Measurements from ENCODE around the gene FALEC. TPM values are rescaled to one million over a fixed set of nuclear protein-coding genes. Genes with fewer than 3 reads are reported as not detected.

Gene FALEC
- total RNA-seq, 1 experiment from 2014 or later = 1.0 TPM

- in situ Hi-C loops (cut with HindIII; ENCODE audit: low pct_unique_long_range_greater_than_20kb, low sequenced_read_pairs) = no loop called here
- H3K27me3 ChIP-seq (ENCODE audit: control insufficient read depth, insufficient read depth, low read length) = no peaks in the 10 kb centered on the region
- no peak overlapping the region for H3K27ac ChIP-seq (ENCODE audit: low read length)
- no TSS peak for BruUV-seq (replicated peaks)
- ATAC-seq (no peak), DNase-seq (ENCODE audit: low read depth, low spot score) (no peak)
- H3K4me3 ChIP-seq (ENCODE audit: low read depth in 2 of 2, low read length in 2 of 2) = no peak overlapping the region
- H3K9me3 ChIP-seq (ENCODE audit: control insufficient read depth, insufficient read depth, low read depth, low read length) = no peaks in the 10 kb centered on the region
- intact Hi-C loops (cut with micrococcal nuclease; ENCODE audit: unreplicated experiment) = no loop called here
- ChIA-PET POLR2A (no interaction called here), CTCF (no interaction called here)
- no peak for TF ChIP-seq POLR2AphosphoS5 (IDR thresholded peaks at IDR 0.05; ENCODE audit: low read depth, low read length)
- TF ChIP-seq, protein P1, sequence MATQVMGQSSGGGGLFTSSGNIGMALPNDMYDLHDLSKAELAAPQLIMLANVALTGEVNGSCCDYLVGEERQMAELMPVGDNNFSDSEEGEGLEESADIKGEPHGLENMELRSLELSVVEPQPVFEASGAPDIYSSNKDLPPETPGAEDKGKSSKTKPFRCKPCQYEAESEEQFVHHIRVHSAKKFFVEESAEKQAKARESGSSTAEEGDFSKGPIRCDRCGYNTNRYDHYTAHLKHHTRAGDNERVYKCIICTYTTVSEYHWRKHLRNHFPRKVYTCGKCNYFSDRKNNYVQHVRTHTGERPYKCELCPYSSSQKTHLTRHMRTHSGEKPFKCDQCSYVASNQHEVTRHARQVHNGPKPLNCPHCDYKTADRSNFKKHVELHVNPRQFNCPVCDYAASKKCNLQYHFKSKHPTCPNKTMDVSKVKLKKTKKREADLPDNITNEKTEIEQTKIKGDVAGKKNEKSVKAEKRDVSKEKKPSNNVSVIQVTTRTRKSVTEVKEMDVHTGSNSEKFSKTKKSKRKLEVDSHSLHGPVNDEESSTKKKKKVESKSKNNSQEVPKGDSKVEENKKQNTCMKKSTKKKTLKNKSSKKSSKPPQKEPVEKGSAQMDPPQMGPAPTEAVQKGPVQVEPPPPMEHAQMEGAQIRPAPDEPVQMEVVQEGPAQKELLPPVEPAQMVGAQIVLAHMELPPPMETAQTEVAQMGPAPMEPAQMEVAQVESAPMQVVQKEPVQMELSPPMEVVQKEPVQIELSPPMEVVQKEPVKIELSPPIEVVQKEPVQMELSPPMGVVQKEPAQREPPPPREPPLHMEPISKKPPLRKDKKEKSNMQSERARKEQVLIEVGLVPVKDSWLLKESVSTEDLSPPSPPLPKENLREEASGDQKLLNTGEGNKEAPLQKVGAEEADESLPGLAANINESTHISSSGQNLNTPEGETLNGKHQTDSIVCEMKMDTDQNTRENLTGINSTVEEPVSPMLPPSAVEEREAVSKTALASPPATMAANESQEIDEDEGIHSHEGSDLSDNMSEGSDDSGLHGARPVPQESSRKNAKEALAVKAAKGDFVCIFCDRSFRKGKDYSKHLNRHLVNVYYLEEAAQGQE (IDR thresholded peaks at IDR 0.05; ENCODE audit: insufficient read depth in 1 of 2, low read depth in 2 of 2, low read length in 1 of 2) = no peak
- no peaks in the 10 kb centered on the region for H3K4me1 ChIP-seq (ENCODE audit: control insufficient read depth, insufficient read depth, low read length)
- H3K36me3 ChIP-seq (ENCODE audit: control insufficient read depth, insufficient read depth, low read length) = no peaks in the 10 kb centered on the region
Measured at GRCh38 chr1:150476754-150477153, 38.8 kb upstream of the FALEC start.

DNA sequence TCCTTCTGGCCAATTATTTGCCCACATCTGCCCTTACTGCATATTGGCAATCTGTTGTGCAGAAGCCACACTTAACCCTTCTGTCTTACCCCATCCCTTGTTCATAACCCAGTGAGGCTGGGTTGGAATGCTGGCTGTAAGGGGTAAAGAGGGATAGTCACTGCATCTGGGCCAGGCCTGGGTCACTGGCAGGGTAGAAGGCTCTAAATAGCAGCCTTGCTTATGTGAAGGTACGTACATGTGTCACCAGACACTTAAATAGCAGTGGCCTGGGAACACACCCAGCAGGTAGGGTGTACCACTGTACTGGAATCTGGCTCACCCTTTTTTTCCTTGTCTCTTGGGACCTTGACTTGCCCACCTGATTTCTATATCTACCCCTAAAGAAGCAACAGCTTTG, 38.2 kb upstream of the FALEC start:
- no TSS peak for BruUV-seq (replicated peaks)
- Histone ChIP-seq H3K4me1 (ENCODE audit: control insufficient read depth, insufficient read depth, low read length) (no peaks in the 10 kb centered on the region), H3K4me3 (ENCODE audit: low read depth in 2 of 2, low read length in 2 of 2) (no peak overlapping the region), H3K27me3 (ENCODE audit: control insufficient read depth, insufficient read depth, low read length) (no peaks in the 10 kb centered on the region), H3K36me3 (ENCODE audit: control insufficient read depth, insufficient read depth, low read length) (no peaks in the 10 kb centered on the region), H3K27ac (ENCODE audit: low read length) (no peak overlapping the region), H3K9me3 (ENCODE audit: control insufficient read depth, insufficient read depth, low read depth, low read length) (no peaks in the 10 kb centered on the region)
- POLR2A ChIA-PET = no interaction called here
- in situ Hi-C loops (cut with HindIII; ENCODE audit: low pct_unique_long_range_greater_than_20kb, low sequenced_read_pairs) (no loop called here), intact Hi-C loops (cut with micrococcal nuclease; ENCODE audit: unreplicated experiment) (no loop called here)
- no peak for DNase-seq (ENCODE audit: low read depth, low spot score)
- TF ChIP-seq TCF7L2 (IDR thresholded peaks at IDR 0.05; ENCODE audit: low read depth, low read length) (no peak), SIN3A (IDR thresholded peaks at IDR 0.05; ENCODE audit: borderline replicate concordance, insufficient read depth, low read depth, low read length) (no peak), POLR2AphosphoS5 (IDR thresholded peaks at IDR 0.05; ENCODE audit: low read depth, low read length) (no peak)
- TF ChIP-seq, protein P1 (IDR thresholded peaks at IDR 0.05; ENCODE audit: insufficient read depth in 1 of 2, low read depth in 2 of 2, low read length in 1 of 2) = no peak
- TF ChIP-seq, protein P2, sequence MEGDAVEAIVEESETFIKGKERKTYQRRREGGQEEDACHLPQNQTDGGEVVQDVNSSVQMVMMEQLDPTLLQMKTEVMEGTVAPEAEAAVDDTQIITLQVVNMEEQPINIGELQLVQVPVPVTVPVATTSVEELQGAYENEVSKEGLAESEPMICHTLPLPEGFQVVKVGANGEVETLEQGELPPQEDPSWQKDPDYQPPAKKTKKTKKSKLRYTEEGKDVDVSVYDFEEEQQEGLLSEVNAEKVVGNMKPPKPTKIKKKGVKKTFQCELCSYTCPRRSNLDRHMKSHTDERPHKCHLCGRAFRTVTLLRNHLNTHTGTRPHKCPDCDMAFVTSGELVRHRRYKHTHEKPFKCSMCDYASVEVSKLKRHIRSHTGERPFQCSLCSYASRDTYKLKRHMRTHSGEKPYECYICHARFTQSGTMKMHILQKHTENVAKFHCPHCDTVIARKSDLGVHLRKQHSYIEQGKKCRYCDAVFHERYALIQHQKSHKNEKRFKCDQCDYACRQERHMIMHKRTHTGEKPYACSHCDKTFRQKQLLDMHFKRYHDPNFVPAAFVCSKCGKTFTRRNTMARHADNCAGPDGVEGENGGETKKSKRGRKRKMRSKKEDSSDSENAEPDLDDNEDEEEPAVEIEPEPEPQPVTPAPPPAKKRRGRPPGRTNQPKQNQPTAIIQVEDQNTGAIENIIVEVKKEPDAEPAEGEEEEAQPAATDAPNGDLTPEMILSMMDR (IDR thresholded peaks at IDR 0.05) = no peak
- CTCF ChIA-PET = no interaction called here
- ATAC-seq = peak; percentile 43; the same call in 1 of the 2 replicates
